ENCODE data around the gene CTNNBL1.

CTNNBL1 gene

GRCh38 chr20:37786043-37786442 is 92.2 kb downstream of the CTNNBL1 start:
- no peak for DNase-seq

GRCh38 chr20:37789408-37789807 is 95.6 kb downstream of the CTNNBL1 start:
- DNase-seq, result no peak

- DNase-seq, result no peak
These were observed 97.1 kb downstream of the CTNNBL1 start for GRCh38 chr20:37790900-37791299.

- no peak for DNase-seq
These were observed 102.3 kb downstream of the CTNNBL1 start for GRCh38 chr20:37796121-37796520.

GRCh38 chr20:37796733-37797132 is 102.9 kb downstream of the CTNNBL1 start:
- no peak for DNase-seq

GRCh38 chr20:37797669-37798175 is 103.9 kb downstream of the CTNNBL1 start:
- no peak for DNase-seq

- no peak for DNase-seq
These were observed 104.5 kb downstream of the CTNNBL1 start for GRCh38 chr20:37798312-37798711.

GRCh38 chr20:37800618-37801017 is 106.8 kb downstream of the CTNNBL1 start:
- no peak for DNase-seq

- no peak for DNase-seq
These were observed 108.1 kb downstream of the CTNNBL1 start for GRCh38 chr20:37801921-37802320.

- DNase-seq, result no peak
These were observed 109.8 kb downstream of the CTNNBL1 start for GRCh38 chr20:37803438-37804307.

GRCh38 chr20:37804584-37805566 is 111.0 kb downstream of the CTNNBL1 start:
- no peak for DNase-seq

- DNase-seq, result no peak
These were observed 113.8 kb downstream of the CTNNBL1 start for GRCh38 chr20:37807471-37808232.

GRCh38 chr20:37808233-37809070 is 114.6 kb downstream of the CTNNBL1 start:
- no peak for DNase-seq

- no peak for DNase-seq
These were observed 116.2 kb downstream of the CTNNBL1 start for GRCh38 chr20:37810027-37810426.

GRCh38 chr20:37816003-37816402 is 122.2 kb downstream of the CTNNBL1 start:
- peak; percentile 3 for DNase-seq

GRCh38 chr20:37816726-37817125 is 122.9 kb downstream of the CTNNBL1 start:
- DNase-seq, result no peak

GRCh38 chr20:37821696-37822095 is 127.9 kb downstream of the CTNNBL1 start:
- no peak for DNase-seq

- no peak for DNase-seq
These were observed 128.3 kb downstream of the CTNNBL1 start for GRCh38 chr20:37822141-37822601.

GRCh38 chr20:37823296-37823980 is 129.6 kb downstream of the CTNNBL1 start:
- no peak for DNase-seq

GRCh38 chr20:37827605-37828004 is 133.8 kb downstream of the CTNNBL1 start:
- DNase-seq, result no peak

GRCh38 chr20:37828684-37829083 is 134.9 kb downstream of the CTNNBL1 start:
- no peak for DNase-seq

Data from NCI-H2029 (cell line).